ENCODE data around the gene ASPN. TPM values are rescaled to one million over a fixed set of nuclear protein-coding genes. Genes with fewer than 3 reads are reported as not detected.

Gene ASPN
- total RNA-seq, 6 experiments from 2014 or later = 3.8 to 13.3 (median 10.4) TPM

- no peak for DNase-seq
- 88% methylated on average over 5 of the region's 5 CpGs for WGBS (ENCODE audit: insufficient coverage, low coverage, low lambda C conversion rate, missing lambda C conversion rate)
- H3K4me3 ChIP-seq = no peak overlapping the region
- no peak for ATAC-seq
- intact Hi-C loops (cut with DNase I) = no loop called here
- H3K36me3 ChIP-seq = no peaks in the 10 kb centered on the region
- H3K27ac ChIP-seq = no peak overlapping the region
- H3K4me1 ChIP-seq = no peaks in the 10 kb centered on the region
- H3K27me3 ChIP-seq = no peaks in the 10 kb centered on the region
- TF ChIP-seq CTCF (IDR thresholded peaks at IDR 0.05) (no peak), POLR2A (IDR thresholded peaks at IDR 0.05) (no peak)
- no peaks in the 10 kb centered on the region for H3K9me3 ChIP-seq
Measured at GRCh38 chr9:92496396-92497176, 14.3 kb upstream of the ASPN start.

- Histone ChIP-seq H3K4me1 (no peaks in the 10 kb centered on the region), H3K27ac (no peak overlapping the region), H3K36me3 (no peaks in the 10 kb centered on the region), H3K9me3 (no peaks in the 10 kb centered on the region), H3K27me3 (no peaks in the 10 kb centered on the region), H3K4me3 (no peak overlapping the region)
- 74% methylated on average over 2 of the region's 2 CpGs for WGBS (ENCODE audit: insufficient coverage, low coverage, low lambda C conversion rate, missing lambda C conversion rate)
- intact Hi-C loops (cut with DNase I) = no loop called here
- ATAC-seq = no peak
- TF ChIP-seq POLR2A (IDR thresholded peaks at IDR 0.05) = no peak
- no peak for TF ChIP-seq CTCF (IDR thresholded peaks at IDR 0.05)
- DNase-seq = no peak
Measured at GRCh38 chr9:92494856-92495255, 12.6 kb upstream of the ASPN start.

- TF ChIP-seq CTCF (IDR thresholded peaks at IDR 0.05) (no peak), POLR2A (IDR thresholded peaks at IDR 0.05) (no peak)
- ATAC-seq (no peak), DNase-seq (no peak)
- intact Hi-C loops (cut with DNase I) = no loop called here
- Histone ChIP-seq H3K4me1 (no peaks in the 10 kb centered on the region), H3K4me3 (no peak overlapping the region), H3K36me3 (no peaks in the 10 kb centered on the region), H3K27me3 (no peaks in the 10 kb centered on the region), H3K27ac (no peak overlapping the region), H3K9me3 (no peaks in the 10 kb centered on the region)
- WGBS (ENCODE audit: insufficient coverage, low coverage, low lambda C conversion rate, missing lambda C conversion rate) = 62% methylated on average over 5 of the region's 9 CpGs
Measured at GRCh38 chr9:92493749-92494387, 11.6 kb upstream of the ASPN start.

GRCh38 chr9:92492781-92493401 is 10.6 kb upstream of the ASPN start:
- WGBS (ENCODE audit: insufficient coverage, low coverage, low lambda C conversion rate, missing lambda C conversion rate) = 61% methylated on average over 2 of the region's 3 CpGs
- Histone ChIP-seq H3K36me3 (no peaks in the 10 kb centered on the region), H3K27me3 (no peaks in the 10 kb centered on the region), H3K27ac (no peak overlapping the region), H3K4me3 (no peak overlapping the region), H3K4me1 (no peaks in the 10 kb centered on the region), H3K9me3 (no peaks in the 10 kb centered on the region)
- ATAC-seq (no peak), DNase-seq (no peak)
- TF ChIP-seq POLR2A (IDR thresholded peaks at IDR 0.05) (no peak), CTCF (IDR thresholded peaks at IDR 0.05) (no peak)
- intact Hi-C loops (cut with DNase I) = no loop called here
